NCI-H2171 treated with DMSO at 0.1 percent for 48 hours (cell line): ENCODE results near the gene ADGRF5.

Experiments
- DNase-seq: peaks from one replicate; lab custom pipeline; 2025; lab: John Stamatoyannopoulos, UW

Gene ADGRF5

GRCh38 chr6:46930331-46930730, 8.6 kb upstream of the ADGRF5 start:
- DNase-seq = no peak

GRCh38 chr6:46927066-46927465, 5.3 kb upstream of the ADGRF5 start:
- DNase-seq = no peak

GRCh38 chr6:46926481-46926880, 4.7 kb upstream of the ADGRF5 start:
- DNase-seq = no peak

GRCh38 chr6:46925563-46926253, 4.0 kb upstream of the ADGRF5 start:
- no peak for DNase-seq

- no peak for DNase-seq
Observed at GRCh38 chr6:46923476-46923875, 1.7 kb upstream of the ADGRF5 start.

- no peak for DNase-seq
Observed at GRCh38 chr6:46921059-46921458, 679 bp downstream of the ADGRF5 start.

GRCh38 chr6:46918806-46919205, 2.9 kb downstream of the ADGRF5 start:
- DNase-seq = no peak

- peak; percentile 99 for DNase-seq
Observed at GRCh38 chr6:46917002-46917545, 4.7 kb downstream of the ADGRF5 start.

- DNase-seq = no peak
Observed at GRCh38 chr6:46915866-46916265, 5.9 kb downstream of the ADGRF5 start.

- no peak for DNase-seq
Observed at GRCh38 chr6:46915380-46915779, 6.4 kb downstream of the ADGRF5 start.

- peak; percentile 50 for DNase-seq
Observed at GRCh38 chr6:46914279-46914810, 7.4 kb downstream of the ADGRF5 start.

GRCh38 chr6:46909371-46909770, 12.4 kb downstream of the ADGRF5 start:
- no peak for DNase-seq

- DNase-seq = no peak
Observed at GRCh38 chr6:46906776-46907175, 15.0 kb downstream of the ADGRF5 start.

GRCh38 chr6:46904117-46904516, 17.6 kb downstream of the ADGRF5 start:
- no peak for DNase-seq

GRCh38 chr6:46903175-46903574, 18.6 kb downstream of the ADGRF5 start:
- no peak for DNase-seq

GRCh38 chr6:46901882-46902314, 19.8 kb downstream of the ADGRF5 start:
- no peak for DNase-seq

- DNase-seq = no peak
Observed at GRCh38 chr6:46900266-46900665, 21.5 kb downstream of the ADGRF5 start.

GRCh38 chr6:46899659-46900058, 22.1 kb downstream of the ADGRF5 start:
- DNase-seq = no peak

GRCh38 chr6:46898006-46898405, 23.7 kb downstream of the ADGRF5 start:
- DNase-seq = no peak

- DNase-seq = no peak
Observed at GRCh38 chr6:46896871-46897270, 24.9 kb downstream of the ADGRF5 start.

- no peak for DNase-seq
Observed at GRCh38 chr6:46895930-46896329, 25.8 kb downstream of the ADGRF5 start.

GRCh38 chr6:46894433-46894832, 27.3 kb downstream of the ADGRF5 start:
- DNase-seq = no peak

GRCh38 chr6:46893648-46894047, 28.1 kb downstream of the ADGRF5 start:
- DNase-seq = no peak
